NCI-H1436 (cell line): ENCODE data around the gene C5orf46.
A peak's percentile ranks its signal among the peaks of the same experiment; 100 is the strongest.
"Not testable (repeated sequence)": the region's sequence is repeated elsewhere in the genome, so short reads cannot be mapped to it uniquely, and the experiment has no call there.

Source experiments
- DNase-seq: peaks from one replicate; lab custom pipeline; 2025; lab: John Stamatoyannopoulos, UW

The C5orf46 gene

GRCh38 chr5:147893820-147894219 is 12.5 kb downstream of the C5orf46 start:
- DNase-seq, result no peak

GRCh38 chr5:147892696-147893296 is 13.5 kb downstream of the C5orf46 start:
- DNase-seq, result no peak

GRCh38 chr5:147887930-147888329 is 18.4 kb downstream of the C5orf46 start:
- no peak for DNase-seq

- DNase-seq, result peak; percentile 34
These were observed 19.2 kb downstream of the C5orf46 start for GRCh38 chr5:147887026-147887627.

GRCh38 chr5:147882586-147883313 is 23.6 kb downstream of the C5orf46 start:
- no peak for DNase-seq

- no peak for DNase-seq
These were observed 25.9 kb downstream of the C5orf46 start for GRCh38 chr5:147880487-147880886.

- no peak for DNase-seq
These were observed 26.6 kb downstream of the C5orf46 start for GRCh38 chr5:147879784-147880183.

GRCh38 chr5:147878066-147878759 is 28.1 kb downstream of the C5orf46 start, which contains the start of gene SCGB3A2:
TSS of gene SCGB3A2 (plus strand) at chr5:147878711. CDS start at chr5:147878804, 93 bp downstream.
- DNase-seq, result no peak

- no peak for DNase-seq
These were observed 29.7 kb downstream of the C5orf46 start for GRCh38 chr5:147876626-147877025.

- DNase-seq, result no peak
These were observed 30.2 kb downstream of the C5orf46 start for GRCh38 chr5:147876141-147876540.

GRCh38 chr5:147874910-147875367 is 31.4 kb downstream of the C5orf46 start:
- no peak for DNase-seq

GRCh38 chr5:147874118-147874875 is 32.0 kb downstream of the C5orf46 start:
- not testable (repeated sequence) for DNase-seq

- not testable (repeated sequence) for DNase-seq
These were observed 33.4 kb downstream of the C5orf46 start for GRCh38 chr5:147872744-147873435.

- not testable (repeated sequence) for DNase-seq
These were observed 34.3 kb downstream of the C5orf46 start for GRCh38 chr5:147871980-147872549.

GRCh38 chr5:147869892-147870291 is 36.4 kb downstream of the C5orf46 start:
- DNase-seq, result not testable (repeated sequence)

GRCh38 chr5:147869112-147869511 is 37.2 kb downstream of the C5orf46 start:
- DNase-seq, result no peak

- DNase-seq, result no peak
These were observed 42.7 kb downstream of the C5orf46 start for GRCh38 chr5:147863454-147864158.

- no peak for DNase-seq
These were observed 45.7 kb downstream of the C5orf46 start for GRCh38 chr5:147860641-147861025.

- no peak for DNase-seq
These were observed 46.2 kb downstream of the C5orf46 start for GRCh38 chr5:147859962-147860640.
